ENCODE results near the gene QRICH2. TPM values are rescaled to one million over a fixed set of nuclear protein-coding genes. Genes with fewer than 3 reads are reported as not detected.
"Not testable (repeated sequence)": the region's sequence is repeated elsewhere in the genome, so short reads cannot be mapped to it uniquely, and the experiment has no call there.

The QRICH2 gene
- total and polyA plus RNA-seq, 7 donors: 0.69 to 5.0 (median 2.5) TPM

GRCh38 chr17:76232342-76232741, 75.7 kb downstream of the QRICH2 start:
- no peak for DNase-seq
- no peaks in the 10 kb centered on the region for H3K36me3 ChIP-seq
- H3K9me3 ChIP-seq: no peaks in the 10 kb centered on the region
- H3K27ac ChIP-seq: no peak overlapping the region
- H3K4me1 ChIP-seq: no peaks in the 10 kb centered on the region
- TF ChIP-seq EP300 (IDR thresholded peaks at IDR 0.05): no peak
- no peak for TF ChIP-seq POLR2AphosphoS5 (IDR thresholded peaks at IDR 0.05)
- no peak overlapping the region for H3K4me3 ChIP-seq
- intact Hi-C loops (cut with DNase I): no loop called here
- H3K27me3 ChIP-seq: no peaks in the 10 kb centered on the region
- WGBS, 2 donors: 85 to 86% methylated on average over 2 of the region's 2 CpGs

GRCh38 chr17:76226749-76227148, 81.3 kb downstream of the QRICH2 start:
- intact Hi-C loops (cut with DNase I); H3K36me3 ChIP-seq; H3K27ac ChIP-seq; H3K27me3 ChIP-seq; DNase-seq; H3K9me3 ChIP-seq; H3K4me1 ChIP-seq; H3K4me3 ChIP-seq: not testable (repeated sequence)
- WGBS, 2 donors: 94 to 95% methylated on average over 19 of the region's 19 CpGs

DNA sequence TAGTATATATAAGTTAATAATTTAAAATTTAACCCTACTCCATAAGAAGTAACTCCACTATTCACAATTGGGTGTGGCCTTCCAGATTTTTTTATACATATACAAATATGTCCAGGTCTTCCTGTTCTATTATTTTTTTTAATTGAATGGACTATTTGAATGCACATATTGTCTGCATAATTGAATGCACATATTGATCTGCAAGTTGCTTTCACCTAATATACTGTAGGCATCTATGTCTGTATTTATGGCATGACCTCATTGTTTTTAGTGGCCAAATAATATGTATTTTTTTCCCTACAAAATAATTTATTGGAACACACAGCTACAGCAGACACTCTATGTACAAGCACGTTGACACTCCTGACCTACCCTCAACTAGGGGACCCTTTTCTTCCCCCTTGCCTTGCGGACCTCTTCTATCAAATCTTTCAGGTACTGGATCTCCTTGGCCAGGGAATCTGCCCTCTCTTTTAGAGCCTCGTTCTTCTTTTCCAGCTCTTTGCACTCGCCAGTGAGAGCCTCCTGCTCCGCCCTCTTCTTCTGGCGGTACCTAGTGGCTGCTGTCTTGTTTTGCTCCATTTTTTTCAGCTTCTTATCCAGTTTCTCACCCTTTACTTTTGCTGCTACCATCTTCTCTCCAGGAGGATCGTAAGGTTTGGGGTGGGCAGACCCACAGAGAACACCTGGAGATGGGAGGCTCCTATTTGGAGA, 82.5 kb downstream of the QRICH2 start:
- H3K27me3 ChIP-seq; DNase-seq; H3K27ac ChIP-seq; H3K4me3 ChIP-seq; H3K9me3 ChIP-seq; intact Hi-C loops (cut with DNase I); H3K36me3 ChIP-seq; H3K4me1 ChIP-seq: not testable (repeated sequence)
- 91 to 92% methylated on average over 7 of the region's 7 CpGs for WGBS, 2 donors

Small RNA genes lying within 50 kb of the gene (small RNA-seq; reads per million reads assigned to genes)
- gene RF00019 (0 reads per million in 3 donors), gene RNU6-24P (0 reads per million in 3 donors)

Other genes with a start within 250 kb of the QRICH2 start
- 10 to 100 TPM; 53.1 to 60.6 (median 53.8) TPM for gene SRP68, start 235.8 kb downstream of the QRICH2 start, total RNA-seq
- gene SRP68, start 235.8 kb downstream of the QRICH2 start, polyA plus RNA-seq: 10 to 100 TPM; 37.2 to 52.4 (median 37.7) TPM
- gene GALR2, start 233.5 kb downstream of the QRICH2 start, total RNA-seq: 10 to 100 TPM in 1 of 4 donors, 1 to 10 TPM in 3; 5.4 to 20.2 (median 8.2) TPM
- gene GALR2, start 233.5 kb downstream of the QRICH2 start, polyA plus RNA-seq: 1 to 10 TPM in 1 of 3 donors, not detected in 2; 1.6 TPM
- gene ZACN, start 229.1 kb downstream of the QRICH2 start, total RNA-seq: 1 to 10 TPM in 2 of 4 donors, under 1 TPM in 2; 0.16 to 3.5 (median 0.81) TPM
- 1 to 10 TPM; 1.2 to 1.3 (median 1.2) TPM for gene ZACN, start 229.1 kb downstream of the QRICH2 start, polyA plus RNA-seq
- gene EXOC7, start 204.5 kb downstream of the QRICH2 start, total RNA-seq: 10 to 100 TPM; 58.9 to 82.0 (median 75.3) TPM
- 10 to 100 TPM; 36.8 to 74.4 (median 38.4) TPM for gene EXOC7, start 204.5 kb downstream of the QRICH2 start, polyA plus RNA-seq
- under 1 TPM in 1 of 4 donors, not detected in 3; 0.14 TPM for gene FOXJ1, start 167.0 kb downstream of the QRICH2 start, total RNA-seq
- gene FOXJ1, start 167.0 kb downstream of the QRICH2 start, polyA plus RNA-seq: 1 to 10 TPM in 1 of 3 donors, under 1 TPM in 2; 0.23 to 2.3 (median 0.60) TPM
- gene RNF157, start 67.8 kb downstream of the QRICH2 start, total RNA-seq: 1 to 10 TPM; 3.1 to 9.1 (median 4.5) TPM
- 10 to 100 TPM in 2 of 3 donors, 1 to 10 TPM in 1; 6.0 to 29.5 (median 10.9) TPM for gene RNF157, start 67.8 kb downstream of the QRICH2 start, polyA plus RNA-seq
- gene UBALD2, start 42.9 kb downstream of the QRICH2 start, total RNA-seq: 10 to 100 TPM in 1 of 4 donors, 1 to 10 TPM in 3; 3.9 to 11.8 (median 6.5) TPM
- 100 to 1,000 TPM in 1 of 3 donors, 10 to 100 TPM in 2; 56.0 to 105 (median 98.7) TPM for gene UBALD2, start 42.9 kb downstream of the QRICH2 start, polyA plus RNA-seq
- 10 to 100 TPM; 39.0 to 70.3 (median 42.3) TPM for gene PRPSAP1, start 45.6 kb upstream of the QRICH2 start, total RNA-seq
- 10 to 100 TPM; 34.7 to 51.7 (median 35.1) TPM for gene PRPSAP1, start 45.6 kb upstream of the QRICH2 start, polyA plus RNA-seq
- 1 to 10 TPM; 5.4 to 8.3 (median 7.7) TPM for gene SPHK1, start 76.3 kb upstream of the QRICH2 start, total RNA-seq
- 1 to 10 TPM; 5.4 to 9.7 (median 5.5) TPM for gene SPHK1, start 76.3 kb upstream of the QRICH2 start, polyA plus RNA-seq
- 10 to 100 TPM; 11.0 to 26.3 (median 16.1) TPM for gene UBE2O, start 144.9 kb upstream of the QRICH2 start, total RNA-seq
- gene UBE2O, start 144.9 kb upstream of the QRICH2 start, polyA plus RNA-seq: 10 to 100 TPM in 1 of 3 donors, 1 to 10 TPM in 2; 6.2 to 16.1 (median 6.6) TPM
- gene AANAT, start 159.3 kb upstream of the QRICH2 start, total RNA-seq: not detected
- gene AANAT, start 159.3 kb upstream of the QRICH2 start, polyA plus RNA-seq: under 1 TPM in 1 of 3 donors, not detected in 2; 0.12 TPM
- 10 to 100 TPM in 3 of 4 donors, 1 to 10 TPM in 1; 7.9 to 27.6 (median 12.5) TPM for gene RHBDF2, start 193.1 kb upstream of the QRICH2 start, total RNA-seq
- 10 to 100 TPM in 1 of 3 donors, 1 to 10 TPM in 2; 1.2 to 35.7 (median 5.8) TPM for gene RHBDF2, start 193.1 kb upstream of the QRICH2 start, polyA plus RNA-seq
- gene CYGB, start 229.4 kb upstream of the QRICH2 start, total RNA-seq: 10 to 100 TPM; 18.6 to 33.4 (median 19.3) TPM
- 10 to 100 TPM in 2 of 3 donors, 1 to 10 TPM in 1; 9.7 to 25.8 (median 10.1) TPM for gene CYGB, start 229.4 kb upstream of the QRICH2 start, polyA plus RNA-seq
- 1 to 10 TPM; 1.1 to 6.1 (median 3.6) TPM for gene PRCD, start 231.8 kb upstream of the QRICH2 start, total RNA-seq
- gene PRCD, start 231.8 kb upstream of the QRICH2 start, polyA plus RNA-seq: 1 to 10 TPM in 2 of 3 donors, not detected in 1; 4.8 to 7.1 TPM